OCI-LY7 (cell line): ENCODE data around the gene CLDN4. TPM values are rescaled to one million over a fixed set of nuclear protein-coding genes. Genes with fewer than 3 reads are reported as not detected.

Experiments used
- BruUV-seq: library from RNA; stranded (reverse); fragments of 400-500 nt; replicated peaks from 2 replicates; lab custom pipeline; 2021; lab: Mats Ljungman, UMichigan
- CTCF ChIA-PET: fragments of 300-600 bp; sonication (Branson Sonifier 250); formaldehyde crosslinking; loops from one replicate; lab custom pipeline; 2022; ENCODE audit warnings: antibody characterized with exemption; ENCODE audit not compliant: unreplicated experiment; lab: Charles Lee
- POLR2A ChIA-PET: fragments of 300-600 bp; sonication (Branson Sonifier 250); formaldehyde crosslinking; loops from one replicate; lab custom pipeline; 2022; ENCODE audit warnings: antibody characterized with exemption; lab: Charles Lee
- DNase-seq: peaks from one replicate; pipeline ENCODE4 v3.0.0-alpha.2; 2015; ENCODE audit warnings: low spot score
- H2AFZ ChIP-seq: fragments of 200-600 bp; sonication (generic), shearing (Covaris generic); 2 replicates; pipeline ENCODE4 v1.6.1; 2014; ENCODE audit warnings: mild to moderate bottlenecking, antibody characterized with exemption, low read length, moderate library complexity
- H3K27ac ChIP-seq: fragments of 200-600 bp; sonication (generic); 2 replicates; pipeline ENCODE4 v1.5.1; 2014; ENCODE audit warnings: mixed run types, low read depth, mild to moderate bottlenecking, moderate library complexity, low read length, inconsistent platforms; ENCODE audit not compliant: poor library complexity, severe bottlenecking
- H3K36me3 ChIP-seq: fragments of 200-600 bp; sonication (generic); 2 replicates; pipeline ENCODE4 v1.6.1; 2014; ENCODE audit warnings: mild to moderate bottlenecking, antibody characterized with exemption, low read length, moderate library complexity, mixed read lengths; ENCODE audit not compliant: insufficient read depth
- H3K4me1 ChIP-seq: fragments of 200-600 bp; sonication (generic); 2 replicates; pipeline ENCODE4 v1.5.1; 2014; ENCODE audit warnings: mild to moderate bottlenecking, low read length; ENCODE audit not compliant: insufficient read depth, poor library complexity, severe bottlenecking
- H3K4me2 ChIP-seq: fragments of 200-600 bp; sonication (generic); 2 replicates; pipeline ENCODE4 v1.6.1; 2014; ENCODE audit warnings: mild to moderate bottlenecking, low read length
- H3K4me3 ChIP-seq: fragments of 200-600 bp; sonication (generic); 2 replicates; pipeline ENCODE4 v1.5.1; 2014; ENCODE audit warnings: mild to moderate bottlenecking, low read depth, low read length; ENCODE audit not compliant: poor library complexity, severe bottlenecking
- H3K79me2 ChIP-seq: fragments of 200-600 bp; sonication (generic); 2 replicates; pipeline ENCODE4 v1.6.1; 2016; ENCODE audit warnings: low read depth, mild to moderate bottlenecking, low read length, moderate library complexity, mixed read lengths; ENCODE audit not compliant: insufficient read depth
- H3K9me2 ChIP-seq: fragments of 200-600 bp; sonication (generic); 2 replicates; pipeline ENCODE4 v1.6.1; 2016; ENCODE audit warnings: mild to moderate bottlenecking, low read length, mixed read lengths; ENCODE audit not compliant: insufficient read depth
- H3K9me3 ChIP-seq: fragments of 200-600 bp; sonication (generic); 2 replicates; pipeline ENCODE4 v1.6.1; 2014; ENCODE audit warnings: mild to moderate bottlenecking, mixed run types, low read length, mixed read lengths
- H4K20me1 ChIP-seq: fragments of 200-600 bp; sonication (generic); 2 replicates; pipeline ENCODE4 v1.6.1; 2014; ENCODE audit warnings: mild to moderate bottlenecking, antibody characterized with exemption, low read length, moderate library complexity, mixed read lengths; ENCODE audit not compliant: insufficient read depth
- EZH2phosphoT487 ChIP-seq: fragments of 200-600 bp; sonication (generic); IDR thresholded peaks from 2 replicates; pipeline ENCODE4 v1.6.1; 2018; ENCODE audit warnings: low read depth, borderline replicate concordance, mild to moderate bottlenecking, mixed run types, antibody characterized with exemption, low read length, moderate library complexity, mixed read lengths
- intact Hi-C: fragments of 100-400 bp; cut with micrococcal nuclease; formaldehyde crosslinking; loops from one replicate; pipeline ENCODE4 v1.10.0; 2022; ENCODE audit not compliant: unreplicated experiment
- total RNA-seq, 2 experiments: library from RNA; depleted of rRNA in 1 of 2; stranded (reverse); fragments of >200 nt in 1 of 2; shearing (Covaris generic) in 1 of 2; gene quantifications; 2 replicates each; pipeline ENCODE4 v1.2.3, GENCODE V29; 2014 to 2022
- TF ChIP-seq, protein P1 (sequence below): fragments of 200-600 bp; sonication (generic); conservative IDR thresholded peaks from 2 replicates; pipeline ENCODE4 v1.5.1; 2014; ENCODE audit warnings: mild to moderate bottlenecking, antibody characterized with exemption, low read length, moderate library complexity, mixed read lengths

Gene CLDN4
- total RNA-seq, 2 experiments from 2014 or later, result 0.13 to 1.0 TPM

DNA sequence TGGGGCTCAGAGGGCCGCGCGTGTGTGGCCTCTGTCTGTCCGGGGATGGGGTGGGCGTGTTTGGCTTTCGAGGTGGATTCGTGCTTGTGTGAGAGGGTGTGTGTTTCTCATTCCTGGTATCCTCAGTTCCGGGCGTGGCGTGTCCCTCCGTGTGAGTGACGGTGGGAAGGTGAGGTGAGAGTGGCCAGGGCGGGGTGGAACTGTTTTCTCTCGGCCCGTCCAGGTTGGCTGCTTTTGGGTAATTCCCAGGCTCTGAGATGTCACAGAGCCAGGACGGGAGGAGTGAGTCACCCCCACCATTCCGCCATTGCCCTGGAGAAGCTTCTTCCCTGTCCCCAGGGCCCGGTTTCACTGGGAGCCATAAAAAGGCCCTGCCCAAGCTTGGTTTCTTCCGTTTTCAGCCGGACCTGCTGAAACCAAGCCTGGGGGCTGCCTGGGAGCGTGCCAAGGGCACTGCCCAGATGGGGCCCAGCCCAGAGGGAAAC, 21.3 kb upstream of the CLDN4 start:
- no TSS peak for BruUV-seq
- CTCF ChIA-PET, result no interaction called here
- intact Hi-C loops, result no loop called here
- no peaks in the 10 kb centered on the region for H3K9me3 ChIP-seq
- TF ChIP-seq, protein P1, sequence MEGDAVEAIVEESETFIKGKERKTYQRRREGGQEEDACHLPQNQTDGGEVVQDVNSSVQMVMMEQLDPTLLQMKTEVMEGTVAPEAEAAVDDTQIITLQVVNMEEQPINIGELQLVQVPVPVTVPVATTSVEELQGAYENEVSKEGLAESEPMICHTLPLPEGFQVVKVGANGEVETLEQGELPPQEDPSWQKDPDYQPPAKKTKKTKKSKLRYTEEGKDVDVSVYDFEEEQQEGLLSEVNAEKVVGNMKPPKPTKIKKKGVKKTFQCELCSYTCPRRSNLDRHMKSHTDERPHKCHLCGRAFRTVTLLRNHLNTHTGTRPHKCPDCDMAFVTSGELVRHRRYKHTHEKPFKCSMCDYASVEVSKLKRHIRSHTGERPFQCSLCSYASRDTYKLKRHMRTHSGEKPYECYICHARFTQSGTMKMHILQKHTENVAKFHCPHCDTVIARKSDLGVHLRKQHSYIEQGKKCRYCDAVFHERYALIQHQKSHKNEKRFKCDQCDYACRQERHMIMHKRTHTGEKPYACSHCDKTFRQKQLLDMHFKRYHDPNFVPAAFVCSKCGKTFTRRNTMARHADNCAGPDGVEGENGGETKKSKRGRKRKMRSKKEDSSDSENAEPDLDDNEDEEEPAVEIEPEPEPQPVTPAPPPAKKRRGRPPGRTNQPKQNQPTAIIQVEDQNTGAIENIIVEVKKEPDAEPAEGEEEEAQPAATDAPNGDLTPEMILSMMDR, result no peak
- no peak for TF ChIP-seq EZH2phosphoT487
- no peaks in the 10 kb centered on the region for H3K36me3 ChIP-seq
- no peaks in the 10 kb centered on the region for H4K20me1 ChIP-seq
- no peak for DNase-seq
- H3K4me2 ChIP-seq, result no peak overlapping the region
- no peaks in the 10 kb centered on the region for H3K9me2 ChIP-seq
- H3K4me1 ChIP-seq, result no peaks in the 10 kb centered on the region
- POLR2A ChIA-PET, result interaction anchor here (0.6 to 0.9 kb wide), 2 partner anchors 66 to 159 kb away, joined by 3 to 5 read pairs; no protein-coding TSS in a partner anchor
- H2AFZ ChIP-seq, result no peak overlapping the region
- no peaks in the 10 kb centered on the region for H3K79me2 ChIP-seq
- H3K4me3 ChIP-seq, result no peak overlapping the region
- no peak overlapping the region for H3K27ac ChIP-seq

- Histone ChIP-seq H3K79me2 (no peaks in the 10 kb centered on the region), H3K36me3 (no peaks in the 10 kb centered on the region), H3K27ac (no peak overlapping the region), H3K4me1 (no peaks in the 10 kb centered on the region), H3K4me2 (no peak overlapping the region), H3K4me3 (no peak overlapping the region), H2AFZ (no peak overlapping the region), H3K9me2 (no peaks in the 10 kb centered on the region), H4K20me1 (no peaks in the 10 kb centered on the region), H3K9me3 (no peaks in the 10 kb centered on the region)
- POLR2A ChIA-PET, result no interaction called here
- CTCF ChIA-PET, result no interaction called here
- no TSS peak for BruUV-seq
- intact Hi-C loops, result loop anchor here (1.0 kb wide), 1 partner anchor 44 kb away; no protein-coding TSS in a partner anchor
- TF ChIP-seq, protein P1, result no peak
- no peak for DNase-seq
Measured at GRCh38 chr7:73810998-73811360, 19.8 kb upstream of the CLDN4 start.

- DNase-seq, result peak; percentile 63
- intact Hi-C loops, result loop anchor here (1.0 kb wide), 1 partner anchor 44 kb away; no protein-coding TSS in a partner anchor
Measured at GRCh38 chr7:73811760-73812168, 19.0 kb upstream of the CLDN4 start.

More at GRCh38 chr7:73811760-73812168, 19.0 kb upstream of the CLDN4 start:
- CTCF ChIA-PET, result no interaction called here
- no peaks in the 10 kb centered on the region for H3K4me1 ChIP-seq
- no peak overlapping the region for H3K4me2 ChIP-seq
- TF ChIP-seq, protein P1, result peak; percentile 79
- TF ChIP-seq EZH2phosphoT487, result no peak
- no peak overlapping the region for H2AFZ ChIP-seq
- no peaks in the 10 kb centered on the region for H3K36me3 ChIP-seq
- POLR2A ChIA-PET, result no interaction called here
- H4K20me1 ChIP-seq, result no peaks in the 10 kb centered on the region
- no peaks in the 10 kb centered on the region for H3K9me3 ChIP-seq
- H3K4me3 ChIP-seq, result no peak overlapping the region
- no peak overlapping the region for H3K27ac ChIP-seq
- no peaks in the 10 kb centered on the region for H3K9me2 ChIP-seq
- no TSS peak for BruUV-seq
- no peaks in the 10 kb centered on the region for H3K79me2 ChIP-seq
